ENCODE data around the gene DYSF.

Gene DYSF

DNA sequence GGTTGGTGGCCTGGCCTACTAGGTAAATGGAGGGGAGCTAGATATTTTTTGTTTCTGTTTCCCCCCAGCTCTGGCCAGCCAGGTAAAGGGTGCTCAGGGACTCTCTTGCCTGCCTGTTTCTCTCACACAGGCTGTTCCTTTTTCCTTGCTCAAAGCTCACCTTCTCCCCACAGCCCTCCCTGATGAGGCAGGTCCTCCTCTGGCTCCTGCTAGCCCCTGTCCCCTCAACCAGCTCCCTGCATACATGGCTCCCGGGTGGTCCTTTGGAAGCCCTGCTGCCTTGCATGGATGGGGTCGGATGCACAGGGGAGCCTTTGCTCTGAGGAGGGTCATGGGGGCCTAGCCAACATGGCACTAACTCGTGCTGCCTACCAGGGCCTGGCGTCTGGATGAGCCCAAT lies 27.8 kb downstream of the DYSF start:
- TF ChIP-seq, protein P1, sequence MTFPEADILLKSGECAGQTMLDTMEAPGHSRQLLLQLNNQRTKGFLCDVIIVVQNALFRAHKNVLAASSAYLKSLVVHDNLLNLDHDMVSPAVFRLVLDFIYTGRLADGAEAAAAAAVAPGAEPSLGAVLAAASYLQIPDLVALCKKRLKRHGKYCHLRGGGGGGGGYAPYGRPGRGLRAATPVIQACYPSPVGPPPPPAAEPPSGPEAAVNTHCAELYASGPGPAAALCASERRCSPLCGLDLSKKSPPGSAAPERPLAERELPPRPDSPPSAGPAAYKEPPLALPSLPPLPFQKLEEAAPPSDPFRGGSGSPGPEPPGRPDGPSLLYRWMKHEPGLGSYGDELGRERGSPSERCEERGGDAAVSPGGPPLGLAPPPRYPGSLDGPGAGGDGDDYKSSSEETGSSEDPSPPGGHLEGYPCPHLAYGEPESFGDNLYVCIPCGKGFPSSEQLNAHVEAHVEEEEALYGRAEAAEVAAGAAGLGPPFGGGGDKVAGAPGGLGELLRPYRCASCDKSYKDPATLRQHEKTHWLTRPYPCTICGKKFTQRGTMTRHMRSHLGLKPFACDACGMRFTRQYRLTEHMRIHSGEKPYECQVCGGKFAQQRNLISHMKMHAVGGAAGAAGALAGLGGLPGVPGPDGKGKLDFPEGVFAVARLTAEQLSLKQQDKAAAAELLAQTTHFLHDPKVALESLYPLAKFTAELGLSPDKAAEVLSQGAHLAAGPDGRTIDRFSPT (tag by site-specific recombination; IDR thresholded peaks at IDR 0.05), result no peak
- TF ChIP-seq, protein P2, sequence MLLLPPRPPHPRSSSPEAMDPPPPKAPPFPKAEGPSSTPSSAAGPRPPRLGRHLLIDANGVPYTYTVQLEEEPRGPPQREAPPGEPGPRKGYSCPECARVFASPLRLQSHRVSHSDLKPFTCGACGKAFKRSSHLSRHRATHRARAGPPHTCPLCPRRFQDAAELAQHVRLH (tag by site-specific recombination; IDR thresholded peaks at IDR 0.05), result no peak
- TF ChIP-seq, protein P3, sequence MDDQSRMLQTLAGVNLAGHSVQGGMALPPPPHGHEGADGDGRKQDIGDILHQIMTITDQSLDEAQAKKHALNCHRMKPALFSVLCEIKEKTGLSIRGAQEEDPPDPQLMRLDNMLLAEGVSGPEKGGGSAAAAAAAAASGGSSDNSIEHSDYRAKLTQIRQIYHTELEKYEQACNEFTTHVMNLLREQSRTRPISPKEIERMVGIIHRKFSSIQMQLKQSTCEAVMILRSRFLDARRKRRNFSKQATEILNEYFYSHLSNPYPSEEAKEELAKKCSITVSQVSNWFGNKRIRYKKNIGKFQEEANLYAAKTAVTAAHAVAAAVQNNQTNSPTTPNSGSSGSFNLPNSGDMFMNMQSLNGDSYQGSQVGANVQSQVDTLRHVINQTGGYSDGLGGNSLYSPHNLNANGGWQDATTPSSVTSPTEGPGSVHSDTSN (CRISPR knock-in tag; IDR thresholded peaks at IDR 0.05), result no peak
- TF ChIP-seq SP7 (tag by site-specific recombination; IDR thresholded peaks at IDR 0.05) (no peak), ZNF658 (tag by site-specific recombination; IDR thresholded peaks at IDR 0.05) (no peak), ZNF10 (tag by site-specific recombination; IDR thresholded peaks at IDR 0.05) (no peak), MEIS1 (CRISPR knock-in tag; IDR thresholded peaks at IDR 0.05; ENCODE audit: borderline replicate concordance) (no peak), ZNF404 (tag by site-specific recombination; IDR thresholded peaks at IDR 0.05) (no peak), ZFHX2 (tag by site-specific recombination; conservative IDR thresholded peaks at IDR 0.05) (no peak), ZNF623 (tag by site-specific recombination; IDR thresholded peaks at IDR 0.05) (no peak), ZBTB48 (tag by site-specific recombination; IDR thresholded peaks at IDR 0.05) (no peak), ZNF416 (tag by site-specific recombination; IDR thresholded peaks at IDR 0.05) (no peak), ZNF157 (tag by site-specific recombination; IDR thresholded peaks at IDR 0.05) (no peak), SALL2 (tag by site-specific recombination; IDR thresholded peaks at IDR 0.05; ENCODE audit: borderline replicate concordance) (no peak), ZNF366 (tag by site-specific recombination; conservative IDR thresholded peaks at IDR 0.05) (no peak), ZNF600 (tag by site-specific recombination; IDR thresholded peaks at IDR 0.05) (no peak)
- TF ChIP-seq, protein P4, sequence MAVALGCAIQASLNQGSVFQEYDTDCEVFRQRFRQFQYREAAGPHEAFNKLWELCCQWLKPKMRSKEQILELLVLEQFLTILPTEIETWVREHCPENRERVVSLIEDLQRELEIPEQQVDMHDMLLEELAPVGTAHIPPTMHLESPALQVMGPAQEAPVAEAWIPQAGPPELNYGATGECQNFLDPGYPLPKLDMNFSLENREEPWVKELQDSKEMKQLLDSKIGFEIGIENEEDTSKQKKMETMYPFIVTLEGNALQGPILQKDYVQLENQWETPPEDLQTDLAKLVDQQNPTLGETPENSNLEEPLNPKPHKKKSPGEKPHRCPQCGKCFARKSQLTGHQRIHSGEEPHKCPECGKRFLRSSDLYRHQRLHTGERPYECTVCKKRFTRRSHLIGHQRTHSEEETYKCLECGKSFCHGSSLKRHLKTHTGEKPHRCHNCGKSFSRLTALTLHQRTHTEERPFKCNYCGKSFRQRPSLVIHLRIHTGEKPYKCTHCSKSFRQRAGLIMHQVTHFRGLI (tag by site-specific recombination; IDR thresholded peaks at IDR 0.05), result no peak
- TF ChIP-seq, protein P5, sequence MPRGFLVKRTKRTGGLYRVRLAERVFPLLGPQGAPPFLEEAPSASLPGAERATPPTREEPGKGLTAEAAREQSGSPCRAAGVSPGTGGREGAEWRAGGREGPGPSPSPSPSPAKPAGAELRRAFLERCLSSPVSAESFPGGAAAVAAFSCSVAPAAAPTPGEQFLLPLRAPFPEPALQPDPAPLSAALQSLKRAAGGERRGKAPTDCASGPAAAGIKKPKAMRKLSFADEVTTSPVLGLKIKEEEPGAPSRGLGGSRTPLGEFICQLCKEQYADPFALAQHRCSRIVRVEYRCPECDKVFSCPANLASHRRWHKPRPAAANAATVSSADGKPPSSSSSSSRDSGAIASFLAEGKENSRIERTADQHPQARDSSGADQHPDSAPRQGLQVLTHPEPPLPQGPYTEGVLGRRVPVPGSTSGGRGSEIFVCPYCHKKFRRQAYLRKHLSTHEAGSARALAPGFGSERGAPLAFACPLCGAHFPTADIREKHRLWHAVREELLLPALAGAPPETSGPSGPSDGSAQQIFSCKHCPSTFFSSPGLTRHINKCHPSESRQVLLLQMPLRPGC (tag by site-specific recombination; IDR thresholded peaks at IDR 0.05), result no peak
- TF ChIP-seq, protein P6, sequence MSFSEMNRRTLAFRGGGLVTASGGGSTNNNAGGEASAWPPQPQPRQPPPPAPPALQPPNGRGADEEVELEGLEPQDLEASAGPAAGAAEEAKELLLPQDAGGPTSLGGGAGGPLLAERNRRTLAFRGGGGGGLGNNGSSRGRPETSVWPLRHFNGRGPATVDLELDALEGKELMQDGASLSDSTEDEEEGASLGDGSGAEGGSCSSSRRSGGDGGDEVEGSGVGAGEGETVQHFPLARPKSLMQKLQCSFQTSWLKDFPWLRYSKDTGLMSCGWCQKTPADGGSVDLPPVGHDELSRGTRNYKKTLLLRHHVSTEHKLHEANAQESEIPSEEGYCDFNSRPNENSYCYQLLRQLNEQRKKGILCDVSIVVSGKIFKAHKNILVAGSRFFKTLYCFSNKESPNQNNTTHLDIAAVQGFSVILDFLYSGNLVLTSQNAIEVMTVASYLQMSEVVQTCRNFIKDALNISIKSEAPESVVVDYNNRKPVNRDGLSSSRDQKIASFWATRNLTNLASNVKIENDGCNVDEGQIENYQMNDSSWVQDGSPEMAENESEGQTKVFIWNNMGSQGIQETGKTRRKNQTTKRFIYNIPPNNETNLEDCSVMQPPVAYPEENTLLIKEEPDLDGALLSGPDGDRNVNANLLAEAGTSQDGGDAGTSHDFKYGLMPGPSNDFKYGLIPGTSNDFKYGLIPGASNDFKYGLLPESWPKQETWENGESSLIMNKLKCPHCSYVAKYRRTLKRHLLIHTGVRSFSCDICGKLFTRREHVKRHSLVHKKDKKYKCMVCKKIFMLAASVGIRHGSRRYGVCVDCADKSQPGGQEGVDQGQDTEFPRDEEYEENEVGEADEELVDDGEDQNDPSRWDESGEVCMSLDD (tag by site-specific recombination; IDR thresholded peaks at IDR 0.05), result no peak
- H3K9me3 ChIP-seq (ENCODE audit: control insufficient read depth, insufficient read depth, low read depth, low read length), result no peaks in the 10 kb centered on the region
- H3K36me3 ChIP-seq (ENCODE audit: control insufficient read depth in 2 of 2, insufficient read depth in 1 of 2, low read length in 2 of 2), result no peaks in the 10 kb centered on the region
- CTCF ChIA-PET, result interaction anchor here (0.7 to 1.2 kb wide), 3 partner anchors 14 to 29 kb away, joined by 3 to 7 read pairs (median 5); no protein-coding TSS in a partner anchor
- H3K4me3 ChIP-seq (ENCODE audit: low read depth, low read length), result no peak overlapping the region
- H3K27ac ChIP-seq (ENCODE audit: extremely low read depth, low read depth, low read length), result no peak overlapping the region
- POLR2A ChIA-PET, result interaction anchor here (0.6 kb wide), 3 partner anchors 48 to 698 kb away, joined by 3 to 5 read pairs (median 3); no protein-coding TSS in a partner anchor
- H3K4me1 ChIP-seq (ENCODE audit: control insufficient read depth, insufficient read depth, low read length), result no peaks in the 10 kb centered on the region

Data from HEK293 (cell line).